ENCODE measurements around the gene GH1.

GH1 gene

DNA sequence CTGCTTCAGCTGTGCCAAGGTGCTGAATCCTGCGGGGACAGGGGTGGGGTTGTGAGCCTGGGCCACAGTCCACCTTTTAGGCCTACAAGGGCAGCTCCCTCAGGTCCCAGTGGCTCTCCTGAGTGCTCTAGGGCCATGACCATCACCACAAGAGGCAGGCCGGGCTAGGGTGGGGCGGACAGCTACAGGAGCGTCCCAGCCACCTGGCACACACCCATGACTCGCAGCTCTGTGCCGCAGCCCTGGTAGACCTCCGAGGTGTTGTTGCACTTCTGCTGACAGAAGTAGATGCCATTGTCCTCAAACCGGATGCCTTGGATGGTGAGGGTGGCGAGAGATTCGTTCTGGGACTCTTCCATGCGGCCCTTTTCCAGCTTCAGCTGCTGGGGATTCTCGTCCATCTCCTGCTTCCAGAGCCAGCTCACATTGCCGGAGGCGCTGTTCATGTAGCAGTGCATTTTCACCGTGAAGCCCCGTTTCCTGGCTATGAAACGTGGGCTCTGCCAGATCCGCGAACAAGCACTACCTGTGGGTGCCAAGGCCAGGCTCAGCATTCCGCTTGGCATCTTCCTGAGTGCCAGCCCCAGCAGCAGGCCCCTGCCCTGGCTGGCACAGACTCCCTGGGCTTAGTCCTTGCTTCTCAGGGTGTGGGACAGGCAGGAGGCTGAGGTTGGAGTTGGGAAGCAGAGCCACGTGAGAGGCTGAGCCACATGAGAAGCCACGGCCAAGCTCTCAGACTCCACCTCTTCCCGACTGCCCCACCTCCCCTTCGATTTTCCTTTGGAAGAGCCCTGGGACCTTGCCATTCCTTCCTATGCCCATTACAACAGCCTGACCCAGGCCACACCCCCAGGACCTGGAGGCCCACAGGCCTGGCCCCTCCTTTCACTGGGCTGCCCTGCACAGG is 11.5 kb upstream of the GH1 start:
- Histone ChIP-seq H3K9ac (no peak overlapping the region), H3K4me1 (ENCODE audit: low read depth, poor library complexity, severe bottlenecking) (no peaks in the 10 kb centered on the region), H3K27me3 (ENCODE audit: insufficient read depth, low read depth) (no peaks in the 10 kb centered on the region), H3K79me2 (ENCODE audit: insufficient read depth, low read depth) (no peaks in the 10 kb centered on the region), H3K36me3 (ENCODE audit: insufficient read depth) (no peaks in the 10 kb centered on the region), H3K4me2 (no peak overlapping the region), H3K27ac (no peak overlapping the region), H3K4me3 (IDR thresholded peaks at IDR 0.05; ENCODE audit: insufficient read depth, low read depth, low read length) (no peak overlapping the region), H2AFZ (ENCODE audit: low read depth) (no peak overlapping the region), H4K20me1 (ENCODE audit: insufficient read depth) (no peaks in the 10 kb centered on the region)
- TF ChIP-seq, protein P1, sequence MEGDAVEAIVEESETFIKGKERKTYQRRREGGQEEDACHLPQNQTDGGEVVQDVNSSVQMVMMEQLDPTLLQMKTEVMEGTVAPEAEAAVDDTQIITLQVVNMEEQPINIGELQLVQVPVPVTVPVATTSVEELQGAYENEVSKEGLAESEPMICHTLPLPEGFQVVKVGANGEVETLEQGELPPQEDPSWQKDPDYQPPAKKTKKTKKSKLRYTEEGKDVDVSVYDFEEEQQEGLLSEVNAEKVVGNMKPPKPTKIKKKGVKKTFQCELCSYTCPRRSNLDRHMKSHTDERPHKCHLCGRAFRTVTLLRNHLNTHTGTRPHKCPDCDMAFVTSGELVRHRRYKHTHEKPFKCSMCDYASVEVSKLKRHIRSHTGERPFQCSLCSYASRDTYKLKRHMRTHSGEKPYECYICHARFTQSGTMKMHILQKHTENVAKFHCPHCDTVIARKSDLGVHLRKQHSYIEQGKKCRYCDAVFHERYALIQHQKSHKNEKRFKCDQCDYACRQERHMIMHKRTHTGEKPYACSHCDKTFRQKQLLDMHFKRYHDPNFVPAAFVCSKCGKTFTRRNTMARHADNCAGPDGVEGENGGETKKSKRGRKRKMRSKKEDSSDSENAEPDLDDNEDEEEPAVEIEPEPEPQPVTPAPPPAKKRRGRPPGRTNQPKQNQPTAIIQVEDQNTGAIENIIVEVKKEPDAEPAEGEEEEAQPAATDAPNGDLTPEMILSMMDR (conservative IDR thresholded peaks at IDR 0.05; ENCODE audit: low read depth, low read length), result no peak

DNA sequence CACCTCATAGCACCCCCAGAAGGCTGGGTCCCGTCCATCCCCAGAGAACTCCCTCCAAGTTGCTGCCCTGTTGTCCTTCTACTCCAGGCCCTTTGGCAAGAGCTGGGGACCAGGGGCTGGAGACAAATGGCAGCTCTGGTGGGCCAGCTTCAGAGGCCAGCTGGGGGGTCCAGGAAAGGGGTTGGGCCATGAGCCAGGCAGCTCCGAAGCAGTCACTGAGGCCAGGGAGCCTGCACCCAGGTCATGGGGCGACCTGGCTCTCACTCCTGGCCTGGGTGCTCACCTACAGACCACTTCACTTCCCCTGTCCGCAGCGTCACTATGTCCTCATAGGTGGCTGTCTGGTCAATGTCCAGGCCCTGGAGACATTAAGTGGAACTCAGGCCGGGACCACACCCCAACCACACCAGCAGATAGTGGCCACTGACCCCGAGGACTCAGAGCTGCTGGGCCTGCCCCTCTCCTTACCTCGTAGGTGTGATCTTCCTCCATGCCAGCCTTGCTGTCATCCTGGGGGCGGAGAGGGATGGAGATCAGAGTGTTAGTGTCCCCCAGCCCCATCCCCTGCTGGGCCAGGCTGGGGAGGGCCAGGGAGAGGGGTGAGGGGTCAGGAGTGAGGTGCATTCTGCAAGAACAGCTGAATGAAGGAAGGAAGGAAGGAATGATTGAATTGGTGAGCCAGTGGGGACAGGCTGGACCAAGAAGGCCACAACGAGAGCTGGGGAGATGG is 10.5 kb upstream of the GH1 start:
- Histone ChIP-seq H3K4me1 (ENCODE audit: low read depth, poor library complexity, severe bottlenecking) (no peaks in the 10 kb centered on the region), H3K9ac (no peak overlapping the region), H3K4me2 (no peak overlapping the region)

DNA sequence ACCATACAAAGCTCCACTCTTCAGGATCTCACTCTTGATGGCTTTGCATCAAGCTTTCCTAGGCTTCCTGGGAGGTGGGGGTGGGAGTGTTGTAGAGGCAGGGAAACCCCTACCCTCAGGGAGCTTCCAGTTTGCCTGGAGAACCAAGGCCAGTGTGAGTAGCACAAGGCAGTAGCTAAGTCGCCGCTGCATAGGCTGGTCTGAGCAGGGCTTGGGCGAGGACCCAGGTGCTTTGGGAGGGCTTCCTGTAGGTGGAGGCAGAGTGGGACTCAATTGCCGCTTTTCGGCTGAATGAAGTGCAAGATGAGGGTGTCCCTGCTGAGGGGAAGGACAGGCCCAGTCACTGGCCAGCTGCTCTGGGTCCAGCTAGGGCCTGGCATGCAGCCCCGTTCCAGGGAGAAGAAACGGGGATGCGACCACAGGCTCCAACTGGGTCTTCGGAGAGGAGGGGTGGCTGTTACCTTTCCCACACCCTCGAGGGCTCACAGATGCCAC is 9.6 kb upstream of the GH1 start:
- H3K4me3 ChIP-seq (IDR thresholded peaks at IDR 0.05; ENCODE audit: insufficient read depth, low read depth, low read length), result no peak overlapping the region
- H3K79me2 ChIP-seq (ENCODE audit: insufficient read depth, low read depth), result no peaks in the 10 kb centered on the region
- no peaks in the 10 kb centered on the region for H4K20me1 ChIP-seq (ENCODE audit: insufficient read depth)
- no peak overlapping the region for H2AFZ ChIP-seq (ENCODE audit: low read depth)
- no peak overlapping the region for H3K27ac ChIP-seq
- H3K4me2 ChIP-seq, result no peak overlapping the region
- H3K36me3 ChIP-seq (ENCODE audit: insufficient read depth), result no peaks in the 10 kb centered on the region
- H3K27me3 ChIP-seq (ENCODE audit: insufficient read depth, low read depth), result no peaks in the 10 kb centered on the region
- TF ChIP-seq, protein P1 (conservative IDR thresholded peaks at IDR 0.05; ENCODE audit: low read depth, low read length), result no peak
- no peaks in the 10 kb centered on the region for H3K4me1 ChIP-seq (ENCODE audit: low read depth, poor library complexity, severe bottlenecking)
- no peak overlapping the region for H3K9ac ChIP-seq

More for the DNA sequence above, 10.5 kb upstream of the GH1 start:
- no peak overlapping the region for H3K27ac ChIP-seq
- no peaks in the 10 kb centered on the region for H3K27me3 ChIP-seq (ENCODE audit: insufficient read depth, low read depth)
- H4K20me1 ChIP-seq (ENCODE audit: insufficient read depth), result no peaks in the 10 kb centered on the region
- H3K4me3 ChIP-seq (IDR thresholded peaks at IDR 0.05; ENCODE audit: insufficient read depth, low read depth, low read length), result no peak overlapping the region
- H2AFZ ChIP-seq (ENCODE audit: low read depth), result no peak overlapping the region
- H3K36me3 ChIP-seq (ENCODE audit: insufficient read depth), result no peaks in the 10 kb centered on the region
- no peaks in the 10 kb centered on the region for H3K79me2 ChIP-seq (ENCODE audit: insufficient read depth, low read depth)
- TF ChIP-seq, protein P1 (conservative IDR thresholded peaks at IDR 0.05; ENCODE audit: low read depth, low read length), result no peak

DNA sequence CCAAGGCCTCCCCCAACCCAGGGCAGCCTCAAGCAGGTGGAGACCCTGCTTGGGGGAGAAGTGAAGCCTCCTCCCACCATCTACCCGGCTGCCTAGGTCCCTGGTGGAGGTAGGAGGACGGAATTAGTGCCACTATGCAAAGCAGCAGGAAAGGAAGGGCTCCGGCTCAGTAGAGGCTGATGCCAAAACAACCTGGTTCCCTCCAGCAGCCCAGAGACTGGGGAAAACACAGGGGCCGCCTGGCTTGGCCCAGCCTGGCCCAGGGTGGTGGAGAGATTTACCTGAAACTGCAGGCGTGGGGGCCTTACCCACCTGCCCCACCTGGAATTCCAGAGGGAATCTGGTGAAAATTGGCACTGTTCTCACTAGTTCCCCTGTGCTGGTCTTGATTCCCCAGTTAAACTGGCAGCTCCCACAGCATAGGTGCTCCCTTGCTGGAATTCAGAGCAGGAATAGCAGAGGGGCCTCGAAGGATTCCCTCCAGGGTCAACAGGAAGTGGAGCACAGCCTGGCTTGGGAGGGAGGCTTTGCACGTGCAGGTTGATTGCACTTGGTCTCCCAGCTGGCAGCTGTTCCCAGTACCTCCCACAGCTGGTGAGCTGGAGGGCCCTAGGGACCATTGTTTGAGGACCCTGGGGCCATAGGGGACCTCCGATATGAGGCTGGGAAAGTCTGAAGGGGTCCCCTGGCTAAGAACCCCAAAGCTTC is 9.0 kb upstream of the GH1 start:
- Histone ChIP-seq H3K79me2 (ENCODE audit: insufficient read depth, low read depth) (no peaks in the 10 kb centered on the region), H3K27ac (no peak overlapping the region), H3K36me3 (ENCODE audit: insufficient read depth) (no peaks in the 10 kb centered on the region), H3K4me3 (IDR thresholded peaks at IDR 0.05; ENCODE audit: insufficient read depth, low read depth, low read length) (no peak overlapping the region), H3K27me3 (ENCODE audit: insufficient read depth, low read depth) (no peaks in the 10 kb centered on the region), H3K4me2 (no peak overlapping the region), H3K4me1 (ENCODE audit: low read depth, poor library complexity, severe bottlenecking) (no peaks in the 10 kb centered on the region), H2AFZ (ENCODE audit: low read depth) (no peak overlapping the region), H3K9ac (no peak overlapping the region), H4K20me1 (ENCODE audit: insufficient read depth) (no peaks in the 10 kb centered on the region)
- TF ChIP-seq, protein P1 (conservative IDR thresholded peaks at IDR 0.05; ENCODE audit: low read depth, low read length), result no peak

Data from KMS-11 (cell line).